Fibroblast of skin of back (primary cell): Measurements from ENCODE around the gene CTNNA2.
A peak's percentile ranks its signal among the peaks of the same experiment; 100 is the strongest.

Source experiments
- DNase-seq: peaks from one replicate; pipeline ENCODE4 v3.0.0-alpha.2; 2013

The CTNNA2 gene

GRCh38 chr2:79857888-79858287 lies 345.0 kb downstream of the CTNNA2 start:
- DNase-seq: no peak

GRCh38 chr2:79860228-79861058 lies 347.6 kb downstream of the CTNNA2 start:
- DNase-seq: peak; percentile 31

GRCh38 chr2:79861059-79861374 lies 348.2 kb downstream of the CTNNA2 start:
- DNase-seq: no peak

- DNase-seq: no peak
These were observed 349.9 kb downstream of the CTNNA2 start for GRCh38 chr2:79862756-79863155.

- no peak for DNase-seq
These were observed 359.8 kb downstream of the CTNNA2 start for GRCh38 chr2:79872656-79873055.

- no peak for DNase-seq
These were observed 361.2 kb downstream of the CTNNA2 start for GRCh38 chr2:79874015-79874414.

GRCh38 chr2:79876430-79876829 lies 363.6 kb downstream of the CTNNA2 start:
- peak; percentile 5 for DNase-seq

- no peak for DNase-seq
These were observed 369.7 kb downstream of the CTNNA2 start for GRCh38 chr2:79882548-79882947.

- peak; percentile 59 for DNase-seq
These were observed 375.0 kb downstream of the CTNNA2 start for GRCh38 chr2:79887747-79888374.

- DNase-seq: no peak
These were observed 379.3 kb downstream of the CTNNA2 start for GRCh38 chr2:79892123-79892522.

- DNase-seq: no peak
These were observed 386.3 kb downstream of the CTNNA2 start for GRCh38 chr2:79899196-79899595.

GRCh38 chr2:79901161-79901560 lies 388.3 kb downstream of the CTNNA2 start:
- DNase-seq: no peak

- DNase-seq: no peak
These were observed 390.6 kb downstream of the CTNNA2 start for GRCh38 chr2:79903222-79904000.

GRCh38 chr2:79906139-79906890 lies 393.5 kb downstream of the CTNNA2 start:
- no peak for DNase-seq

- DNase-seq: no peak
These were observed 396.7 kb downstream of the CTNNA2 start for GRCh38 chr2:79909521-79909920.

GRCh38 chr2:79910643-79911042 lies 397.8 kb downstream of the CTNNA2 start:
- DNase-seq: no peak

- no peak for DNase-seq
These were observed 402.6 kb downstream of the CTNNA2 start for GRCh38 chr2:79915455-79915854.

GRCh38 chr2:79916285-79916684 lies 403.4 kb downstream of the CTNNA2 start:
- DNase-seq: no peak

- no peak for DNase-seq
These were observed 407.7 kb downstream of the CTNNA2 start for GRCh38 chr2:79920512-79921076.

- no peak for DNase-seq
These were observed 416.8 kb downstream of the CTNNA2 start for GRCh38 chr2:79929624-79930023.

- DNase-seq: no peak
These were observed 422.3 kb downstream of the CTNNA2 start for GRCh38 chr2:79935046-79935732.
